GM21825 (cell line): ENCODE results near the gene COMP.
"Not testable (repeated sequence)": the region's sequence is repeated elsewhere in the genome, so short reads cannot be mapped to it uniquely, and the experiment has no call there.

Experiments
- ATAC-seq: cut with Tn5 transposase; IDR thresholded peaks from one replicate; pipeline ENCODE4 v1.9.1; 2021; ENCODE audit warnings: mild to moderate bottlenecking, moderate library complexity; ENCODE audit not compliant: unreplicated experiment

Gene COMP

GRCh38 chr19:18790566-18791314 is at the start of gene COMP:
TSS of gene COMP (minus strand) at chr19:18791305. CDS start at chr19:18791269, 36 bp downstream.
- no peak for ATAC-seq

GRCh38 chr19:18840288-18841267 is 49.5 kb upstream of the COMP start:
- no peak for ATAC-seq

GRCh38 chr19:18839465-18840287 is 48.6 kb upstream of the COMP start:
- no peak for ATAC-seq

- ATAC-seq = no peak
Measured at GRCh38 chr19:18834644-18834984, 43.5 kb upstream of the COMP start.

- no peak for ATAC-seq
Measured at GRCh38 chr19:18833849-18834643, 42.9 kb upstream of the COMP start.

- ATAC-seq = no peak
Measured at GRCh38 chr19:18833141-18833476, 42.0 kb upstream of the COMP start.

GRCh38 chr19:18832306-18833140 is 41.4 kb upstream of the COMP start:
- peak; percentile 28 for ATAC-seq

- ATAC-seq = peak; percentile 76
Measured at GRCh38 chr19:18831524-18832305, 40.6 kb upstream of the COMP start, which contains the start of gene UPF1. TSS of gene UPF1 (plus strand) at chr19:18831959. CDS start at chr19:18832210, 251 bp downstream.

- no peak for ATAC-seq
Measured at GRCh38 chr19:18830488-18830887, 39.4 kb upstream of the COMP start.

- no peak for ATAC-seq
Measured at GRCh38 chr19:18828786-18829185, 37.7 kb upstream of the COMP start.

GRCh38 chr19:18817574-18817973 is 26.5 kb upstream of the COMP start:
- no peak for ATAC-seq

- ATAC-seq = not testable (repeated sequence)
Measured at GRCh38 chr19:18816645-18817044, 25.5 kb upstream of the COMP start.

GRCh38 chr19:18815673-18816072 is 24.6 kb upstream of the COMP start:
- ATAC-seq = no peak

GRCh38 chr19:18814063-18814462 is 23.0 kb upstream of the COMP start:
- ATAC-seq = no peak

- ATAC-seq = not testable (repeated sequence)
Measured at GRCh38 chr19:18811638-18812037, 20.5 kb upstream of the COMP start.

- no peak for ATAC-seq
Measured at GRCh38 chr19:18809149-18809868, 18.2 kb upstream of the COMP start.

GRCh38 chr19:18807861-18808331 is 16.8 kb upstream of the COMP start:
- no peak for ATAC-seq

GRCh38 chr19:18804643-18805042 is 13.5 kb upstream of the COMP start:
- ATAC-seq = no peak
